ENCODE results near the gene MAD2L1.
"Not testable (repeated sequence)": the region's sequence is repeated elsewhere in the genome, so short reads cannot be mapped to it uniquely, and the experiment has no call there.

Gene MAD2L1

GRCh38 chr4:120066517-120067340, at the start of gene MAD2L1:
Gene MAD2L1, minus strand, starts transcription at chr4:120066848. Its CDS starts 114 bp downstream, at chr4:120066734.
- Mint-ChIP-seq H3K27me3 (no peaks in the 10 kb centered on the region), H3K4me1 (peaks cover 23% of the 10 kb centered on the region), H3K36me3 (peaks cover 2% of the 10 kb centered on the region), H3K27ac (peak within 1 kb of the TSS; percentile 98), H3K9me3 (no peaks in the 10 kb centered on the region), H3K4me3 (peak within 1 kb of the TSS; percentile 96)
- DNase-seq (ENCODE audit: low spot score in 2 of 2) (peak; percentile 95 to 98), ATAC-seq (ENCODE audit: low read depth) (peak; percentile 90)

GRCh38 chr4:120111745-120112144, 45.1 kb upstream of the MAD2L1 start:
- Mint-ChIP-seq H3K4me1 (no peaks in the 10 kb centered on the region), H3K4me3 (no peak overlapping the region), H3K36me3 (peaks cover 2% of the 10 kb centered on the region), H3K27me3 (no peaks in the 10 kb centered on the region), H3K27ac (no peak overlapping the region), H3K9me3 (peaks cover 1% of the 10 kb centered on the region)
- DNase-seq (ENCODE audit: low spot score in 2 of 2) (no peak), ATAC-seq (ENCODE audit: low read depth) (no peak)

- DNase-seq (ENCODE audit: low spot score in 2 of 2) (no peak), ATAC-seq (ENCODE audit: low read depth) (no peak)
- no peaks in the 10 kb centered on the region for H3K9me3 Mint-ChIP-seq
- peaks cover 2% of the 10 kb centered on the region for H3K36me3 Mint-ChIP-seq
- no peak overlapping the region for H3K27ac Mint-ChIP-seq
- H3K27me3 Mint-ChIP-seq: no peaks in the 10 kb centered on the region
- no peak overlapping the region for H3K4me3 Mint-ChIP-seq
- H3K4me1 Mint-ChIP-seq: no peaks in the 10 kb centered on the region
Measured at GRCh38 chr4:120109406-120109805, 42.8 kb upstream of the MAD2L1 start.

GRCh38 chr4:120105472-120105871, 38.8 kb upstream of the MAD2L1 start:
- no peak for ATAC-seq (ENCODE audit: low read depth)
- Mint-ChIP-seq H3K4me3 (no peak overlapping the region), H3K27me3 (no peaks in the 10 kb centered on the region)

GRCh38 chr4:120096508-120097297, 30.1 kb upstream of the MAD2L1 start:
- Mint-ChIP-seq H3K9me3 (no peaks in the 10 kb centered on the region), H3K27ac (no peak overlapping the region), H3K4me1 (no peaks in the 10 kb centered on the region), H3K36me3 (no peaks in the 10 kb centered on the region), H3K4me3 (no peak overlapping the region), H3K27me3 (no peaks in the 10 kb centered on the region)
- no peak for ATAC-seq (ENCODE audit: low read depth)
- no peak for DNase-seq (ENCODE audit: low spot score in 2 of 2)

More at GRCh38 chr4:120105472-120105871, 38.8 kb upstream of the MAD2L1 start:
- Mint-ChIP-seq H3K9me3 (no peaks in the 10 kb centered on the region), H3K4me1 (no peaks in the 10 kb centered on the region), H3K36me3 (no peaks in the 10 kb centered on the region), H3K27ac (no peak overlapping the region)
- DNase-seq (ENCODE audit: low spot score in 2 of 2): no peak

- no peaks in the 10 kb centered on the region for H3K4me1 Mint-ChIP-seq
- H3K27me3 Mint-ChIP-seq: peaks cover 3% of the 10 kb centered on the region
- no peaks in the 10 kb centered on the region for H3K36me3 Mint-ChIP-seq
- ATAC-seq (ENCODE audit: low read depth) (no peak), DNase-seq (ENCODE audit: low spot score in 2 of 2) (no peak)
- no peak overlapping the region for H3K4me3 Mint-ChIP-seq
- H3K27ac Mint-ChIP-seq: no peak overlapping the region
- H3K9me3 Mint-ChIP-seq: peaks cover 2% of the 10 kb centered on the region
Measured at GRCh38 chr4:120088507-120088906, 21.9 kb upstream of the MAD2L1 start.

GRCh38 chr4:120088066-120088465, 21.4 kb upstream of the MAD2L1 start:
- H3K36me3 Mint-ChIP-seq; H3K9me3 Mint-ChIP-seq; H3K4me3 Mint-ChIP-seq; H3K27ac Mint-ChIP-seq; ATAC-seq (ENCODE audit: low read depth); H3K27me3 Mint-ChIP-seq; H3K4me1 Mint-ChIP-seq; DNase-seq (ENCODE audit: low spot score in 2 of 2): not testable (repeated sequence)

- peaks cover 2% of the 10 kb centered on the region for H3K27me3 Mint-ChIP-seq
- DNase-seq (ENCODE audit: low spot score in 2 of 2): no peak
- H3K4me3 Mint-ChIP-seq: no peak overlapping the region
- H3K27ac Mint-ChIP-seq: no peak overlapping the region
- H3K9me3 Mint-ChIP-seq: peaks cover 2% of the 10 kb centered on the region
- no peaks in the 10 kb centered on the region for H3K4me1 Mint-ChIP-seq
- no peaks in the 10 kb centered on the region for H3K36me3 Mint-ChIP-seq
- no peak for ATAC-seq (ENCODE audit: low read depth)
Measured at GRCh38 chr4:120085705-120086104, 19.1 kb upstream of the MAD2L1 start.

GRCh38 chr4:120084327-120084726, 17.7 kb upstream of the MAD2L1 start:
- H3K27me3 Mint-ChIP-seq: no peaks in the 10 kb centered on the region
- no peak overlapping the region for H3K4me3 Mint-ChIP-seq
- H3K27ac Mint-ChIP-seq: no peak overlapping the region
- peaks cover 2% of the 10 kb centered on the region for H3K9me3 Mint-ChIP-seq
- no peak for DNase-seq (ENCODE audit: low spot score in 2 of 2)
- H3K36me3 Mint-ChIP-seq: no peaks in the 10 kb centered on the region
- H3K4me1 Mint-ChIP-seq: no peaks in the 10 kb centered on the region
- ATAC-seq (ENCODE audit: low read depth): no peak

- ATAC-seq (ENCODE audit: low read depth): no peak
- Mint-ChIP-seq H3K9me3 (no peaks in the 10 kb centered on the region), H3K27me3 (no peaks in the 10 kb centered on the region), H3K4me1 (no peaks in the 10 kb centered on the region), H3K4me3 (no peak overlapping the region), H3K27ac (no peak overlapping the region), H3K36me3 (no peaks in the 10 kb centered on the region)
- no peak for DNase-seq (ENCODE audit: low spot score in 2 of 2)
Measured at GRCh38 chr4:120083152-120083551, 16.5 kb upstream of the MAD2L1 start.

GRCh38 chr4:120082251-120082650, 15.6 kb upstream of the MAD2L1 start:
- Mint-ChIP-seq H3K27me3 (no peaks in the 10 kb centered on the region), H3K9me3 (no peaks in the 10 kb centered on the region), H3K36me3 (no peaks in the 10 kb centered on the region), H3K27ac (no peak overlapping the region), H3K4me3 (no peak overlapping the region), H3K4me1 (no peaks in the 10 kb centered on the region)
- ATAC-seq (ENCODE audit: low read depth): no peak
- DNase-seq (ENCODE audit: low spot score in 2 of 2): no peak

GRCh38 chr4:120081726-120082125, 15.1 kb upstream of the MAD2L1 start:
- H3K4me3 Mint-ChIP-seq: no peak overlapping the region

GRCh38 chr4:120080533-120080932, 13.9 kb upstream of the MAD2L1 start:
- no peak for ATAC-seq (ENCODE audit: low read depth)
- no peak overlapping the region for H3K4me3 Mint-ChIP-seq
- no peaks in the 10 kb centered on the region for H3K4me1 Mint-ChIP-seq
- no peak overlapping the region for H3K27ac Mint-ChIP-seq
- no peaks in the 10 kb centered on the region for H3K27me3 Mint-ChIP-seq
- no peaks in the 10 kb centered on the region for H3K9me3 Mint-ChIP-seq
- DNase-seq (ENCODE audit: low spot score in 2 of 2): no peak
- H3K36me3 Mint-ChIP-seq: no peaks in the 10 kb centered on the region

More at GRCh38 chr4:120081726-120082125, 15.1 kb upstream of the MAD2L1 start:
- H3K27ac Mint-ChIP-seq: no peak overlapping the region
- ATAC-seq (ENCODE audit: low read depth): no peak
- no peaks in the 10 kb centered on the region for H3K27me3 Mint-ChIP-seq
- no peaks in the 10 kb centered on the region for H3K4me1 Mint-ChIP-seq
- H3K9me3 Mint-ChIP-seq: no peaks in the 10 kb centered on the region
- no peak for DNase-seq (ENCODE audit: low spot score in 2 of 2)
- no peaks in the 10 kb centered on the region for H3K36me3 Mint-ChIP-seq

- no peak overlapping the region for H3K27ac Mint-ChIP-seq
- no peaks in the 10 kb centered on the region for H3K4me1 Mint-ChIP-seq
- DNase-seq (ENCODE audit: low spot score in 2 of 2): no peak
- H3K27me3 Mint-ChIP-seq: no peaks in the 10 kb centered on the region
- H3K4me3 Mint-ChIP-seq: no peak overlapping the region
- no peak for ATAC-seq (ENCODE audit: low read depth)
- H3K9me3 Mint-ChIP-seq: no peaks in the 10 kb centered on the region
- no peaks in the 10 kb centered on the region for H3K36me3 Mint-ChIP-seq
Measured at GRCh38 chr4:120079839-120080520, 13.3 kb upstream of the MAD2L1 start.
